Left renal cortex interstitium (tissue), 4 donors: ENCODE data around the gene AQP7. TPM values are rescaled to one million over a fixed set of nuclear protein-coding genes. Genes with fewer than 3 reads are reported as not detected.
"Not testable (repeated sequence)": the region's sequence is repeated elsewhere in the genome, so short reads cannot be mapped to it uniquely, and the experiment has no call there.

Source experiments
- DNase-seq, 4 donors: peaks; one replicate each; pipeline ENCODE4 v3.0.0-alpha.2; 2013; ENCODE audit warnings: low read depth in 4 of 4, low spot score in 2 of 4, missing footprints in 1 of 4
- polyA plus RNA-seq, 4 donors: library from polyadenylated mRNA; unstranded; fragments of 120-200 nt; gene quantifications; one replicate each; pipeline ENCODE4 v1.2.1, GENCODE V29; 2013; ENCODE audit not compliant: insufficient read length in 4 of 4

The AQP7 gene
- polyA plus RNA-seq, result 10 to 100 TPM; 12.8 to 35.7 (median 22.0) TPM

- not testable (repeated sequence) for DNase-seq
Measured at GRCh38 chr9:33402371-33402770, at the start of gene AQP7. Gene AQP7, minus strand, starts transcription at chr9:33402568. Its CDS starts 1,306 bp downstream, at chr9:33401262.

DNA sequence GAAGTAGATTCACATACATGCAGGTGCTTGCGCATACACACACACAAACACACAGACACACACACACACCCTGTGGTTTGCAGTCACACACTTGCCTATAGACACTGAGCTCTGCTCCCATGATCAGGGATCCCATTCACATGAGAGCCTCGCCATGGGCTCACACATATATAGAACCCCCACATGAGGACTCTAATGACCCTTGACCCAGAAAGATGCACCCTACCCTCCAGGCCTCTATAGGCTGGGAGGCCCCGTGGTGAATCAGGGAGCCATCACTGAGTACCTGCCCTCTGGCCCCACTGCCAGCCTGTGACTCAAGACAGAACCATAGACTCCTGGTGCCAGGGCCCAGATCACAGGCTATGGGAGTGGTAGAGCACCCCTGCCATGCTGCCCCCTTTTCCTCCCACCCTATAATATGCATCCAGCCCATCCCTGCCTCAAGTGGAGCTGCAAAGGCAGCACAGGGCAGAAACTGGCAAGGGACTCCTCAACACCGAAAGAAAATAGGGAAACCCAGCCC is 48.3 kb upstream of the AQP7 start:
- no peak for DNase-seq

- DNase-seq, result no peak
Measured at GRCh38 chr9:33449715-33450114, 47.3 kb upstream of the AQP7 start.

DNA sequence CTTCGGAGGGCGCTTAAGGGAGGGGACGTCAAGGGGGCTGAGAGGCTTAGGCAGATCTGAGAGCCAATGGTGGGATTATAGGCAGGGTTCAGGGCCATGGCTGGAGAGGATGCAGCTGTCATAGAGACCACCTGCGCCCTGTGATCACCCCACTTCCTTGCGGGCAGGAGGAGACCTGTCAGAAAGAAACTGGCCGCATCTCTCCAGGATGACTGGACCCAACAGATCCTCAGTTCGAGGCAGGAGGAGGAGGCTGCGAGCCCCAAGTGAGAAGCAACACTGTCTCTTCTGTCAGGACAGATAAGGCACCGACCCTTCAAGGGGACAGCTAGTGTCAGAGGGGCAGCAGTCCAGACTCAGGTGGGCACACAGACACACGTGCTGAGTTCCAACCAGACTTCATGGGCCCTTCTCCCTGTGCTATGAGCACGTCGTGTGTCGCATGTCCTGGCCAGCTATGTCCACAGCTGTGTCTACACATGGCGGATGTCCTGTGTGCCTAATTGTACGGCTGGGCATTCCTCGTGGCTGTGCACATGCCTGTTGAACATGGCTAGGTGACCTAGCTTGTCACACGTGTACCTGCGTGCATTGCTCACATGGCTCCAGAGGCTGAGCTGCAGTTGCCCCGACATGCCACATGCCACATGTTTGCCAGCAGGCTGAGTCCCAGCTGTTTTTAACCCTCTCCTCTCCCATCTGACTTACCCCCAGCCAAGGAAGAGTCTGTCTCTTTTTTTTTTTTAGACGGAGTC is 45.6 kb upstream of the AQP7 start:
- no peak for DNase-seq

DNA sequence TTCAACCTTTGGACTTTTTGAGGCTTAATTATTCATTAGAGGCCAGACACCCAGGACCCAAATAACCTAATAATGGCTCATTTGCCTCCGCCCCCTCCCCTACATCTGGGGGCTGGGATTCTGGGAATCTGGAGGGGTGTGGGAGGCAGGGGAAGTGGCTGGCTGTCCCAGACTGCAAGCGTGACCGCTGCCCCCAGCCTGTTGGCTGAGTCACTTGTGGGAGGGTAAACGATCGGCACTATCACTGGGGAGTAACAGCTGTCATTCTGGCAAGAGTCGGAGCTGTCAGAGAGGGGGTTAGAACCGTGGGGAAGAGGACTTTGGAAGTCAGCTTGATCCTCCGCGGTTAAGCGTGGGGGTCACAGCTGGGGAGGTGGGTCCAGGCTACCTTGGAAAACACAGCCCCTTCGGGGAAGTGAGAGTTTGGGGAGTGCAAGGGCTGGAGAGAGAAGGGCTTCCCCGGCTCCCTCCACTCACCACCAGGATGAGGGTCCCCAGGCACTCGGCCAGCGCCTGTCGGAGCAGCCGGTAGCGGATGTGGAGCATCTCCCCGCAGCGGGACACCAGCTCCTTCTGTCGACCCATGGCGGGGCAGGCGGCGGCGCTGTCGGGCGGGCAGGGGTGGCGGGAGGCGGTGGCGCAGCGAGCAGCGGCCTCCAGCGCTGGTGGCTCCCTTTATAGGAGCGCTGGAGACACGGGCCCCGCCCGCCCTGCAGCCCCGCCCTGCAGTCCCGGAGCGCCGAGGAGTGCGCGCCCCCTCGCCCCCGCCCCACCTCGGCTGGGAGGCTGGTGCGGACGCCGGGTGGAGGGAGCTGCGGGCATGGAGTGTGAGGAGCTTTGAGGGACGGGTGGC is 44.8 kb upstream of the AQP7 start, which contains the start of gene AQP3:
TSS of gene AQP3 (minus strand) at position 648 of the 853 bp plus-strand sequence. CDS start at position 585, 63 bp downstream.
- DNase-seq, result no peak

DNA sequence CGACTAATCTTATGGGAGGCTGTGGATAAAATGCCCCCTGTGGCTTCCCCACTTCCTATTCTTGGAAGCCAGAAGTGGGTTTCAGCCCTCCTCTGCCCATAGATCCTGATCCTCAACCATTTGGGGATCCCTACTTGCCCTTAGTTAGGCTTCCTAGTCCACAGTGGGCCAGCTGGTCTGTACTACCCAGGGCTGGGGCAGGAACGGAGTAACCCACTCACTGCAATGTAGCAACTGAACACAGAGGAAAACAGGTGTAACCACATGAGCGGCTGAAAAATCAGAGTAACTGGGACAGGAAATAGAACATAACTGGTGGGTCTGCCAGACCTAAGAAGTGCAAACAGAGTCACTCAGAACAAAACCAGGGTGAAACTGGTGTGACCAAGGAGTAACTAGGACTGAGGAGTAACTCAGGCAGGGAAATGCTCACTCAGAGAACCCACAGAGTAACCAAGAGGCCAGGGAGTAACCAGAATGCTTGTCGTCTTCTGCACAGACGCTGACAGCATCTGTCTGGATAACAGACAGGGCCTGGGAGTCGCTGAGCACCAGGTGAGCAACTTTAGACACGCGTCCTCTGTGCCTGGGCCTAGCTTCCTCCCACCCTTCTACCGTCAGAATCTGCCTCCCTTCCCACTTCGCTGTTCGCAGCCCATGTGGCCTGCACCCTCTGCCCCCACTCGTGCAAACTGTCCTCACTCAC is 44.0 kb upstream of the AQP7 start:
- no peak for DNase-seq

DNA sequence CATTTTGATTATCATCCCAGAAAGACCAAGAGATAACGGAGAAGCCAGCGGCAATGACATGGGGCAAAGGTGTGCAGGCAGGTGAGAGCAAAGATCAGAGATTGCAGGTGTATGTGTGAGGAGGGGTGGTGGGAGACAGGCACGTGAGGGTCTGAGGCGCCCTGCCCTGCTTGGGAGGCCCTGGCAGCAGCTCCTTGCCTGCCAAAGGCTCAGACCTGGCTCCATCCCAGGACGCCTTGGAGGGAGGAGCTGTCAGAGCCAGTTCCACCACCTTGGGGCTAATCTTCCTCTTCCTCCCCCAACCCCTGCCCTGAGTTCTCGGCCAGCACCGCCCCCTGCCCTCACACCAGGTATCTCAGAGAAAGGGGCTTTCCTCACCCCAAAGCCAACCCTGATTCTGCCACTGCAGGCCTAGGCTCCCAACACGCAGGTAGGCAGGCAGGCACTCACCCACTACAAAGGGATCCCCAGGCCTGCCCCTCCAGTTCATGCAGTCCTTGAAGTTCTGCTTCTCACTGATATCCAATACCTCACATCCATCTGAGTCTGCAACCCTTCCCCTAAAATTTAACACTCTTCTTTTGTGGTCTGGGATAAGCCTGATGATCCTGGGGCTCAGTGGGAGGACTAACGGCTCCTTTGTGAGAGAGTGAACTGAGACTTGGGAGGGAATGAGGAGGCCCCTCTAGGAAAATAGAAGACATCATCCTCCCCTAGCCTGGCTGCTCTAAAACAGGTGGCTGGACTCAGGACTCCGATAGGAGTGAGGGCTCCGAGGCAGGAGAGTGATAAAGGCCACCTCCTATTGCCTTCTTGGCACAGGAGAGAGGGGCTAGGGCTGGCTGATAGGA is 43.2 kb upstream of the AQP7 start:
- DNase-seq, result no peak

GRCh38 chr9:33443464-33444154 is 41.2 kb upstream of the AQP7 start:
- no peak for DNase-seq

- DNase-seq, result no peak
Measured at GRCh38 chr9:33443047-33443446, 40.7 kb upstream of the AQP7 start.

DNA sequence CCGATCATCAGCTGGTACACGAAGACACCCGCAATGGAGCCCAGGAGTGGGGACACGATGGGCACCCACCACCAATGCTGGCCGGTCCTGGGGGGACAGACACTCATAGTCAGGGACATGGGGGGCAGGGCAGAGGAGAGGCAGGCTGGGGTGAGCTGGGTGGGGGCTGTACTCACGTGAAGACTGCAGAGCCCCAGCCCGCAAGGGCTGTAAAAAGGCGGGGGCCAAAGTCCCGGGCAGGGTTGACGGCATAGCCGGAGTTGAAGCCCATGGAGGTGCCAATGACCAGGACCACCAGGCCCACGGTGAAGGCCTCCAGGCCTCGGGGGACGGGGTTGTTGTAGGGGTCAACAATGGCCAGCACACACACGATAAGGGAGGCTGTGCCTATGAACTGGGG is 39.8 kb upstream of the AQP7 start:
- no peak for DNase-seq

GRCh38 chr9:33440609-33441008 is 38.2 kb upstream of the AQP7 start:
- no peak for DNase-seq

DNA sequence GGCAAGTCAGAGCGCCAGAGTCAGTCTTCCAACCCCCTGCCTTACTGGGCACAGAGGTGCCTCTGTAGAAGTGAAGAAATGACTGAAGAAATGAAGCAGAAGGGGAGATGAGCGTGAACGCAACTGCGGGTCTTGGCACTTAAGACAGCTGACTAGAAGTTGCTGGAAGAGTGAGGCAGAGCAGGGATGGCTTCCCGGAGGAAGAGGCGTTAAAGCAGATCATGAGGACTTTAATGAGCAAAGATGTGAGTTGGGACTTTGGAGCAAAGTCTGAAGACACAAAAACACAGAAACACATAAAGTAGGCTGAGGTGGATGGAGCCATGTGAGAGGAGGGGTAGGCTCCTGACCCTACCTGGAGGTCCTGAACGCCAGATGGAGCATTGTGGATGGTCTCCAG is 37.8 kb upstream of the AQP7 start:
- DNase-seq, result no peak

DNA sequence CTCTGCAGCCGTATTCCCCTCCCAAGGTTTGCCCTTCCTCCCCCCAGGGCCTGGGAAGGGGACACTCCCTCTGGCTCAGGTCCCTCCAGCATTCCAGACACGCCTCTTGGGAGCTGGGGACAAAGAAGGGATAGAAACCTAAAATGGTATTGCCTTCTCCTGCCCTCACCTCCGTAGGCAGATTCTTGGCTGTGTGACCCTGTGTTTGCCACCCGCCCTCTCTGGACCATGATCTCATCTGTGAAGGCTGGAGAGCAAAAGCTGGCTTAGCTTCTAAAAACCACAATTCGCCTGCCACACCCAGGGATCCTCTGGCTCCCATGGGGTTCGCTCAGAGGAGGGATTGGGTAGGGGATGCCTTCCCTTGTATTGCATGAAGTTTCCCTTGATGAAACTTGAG is 37.4 kb upstream of the AQP7 start:
- DNase-seq, result no peak

GRCh38 chr9:33438926-33439680 is 36.7 kb upstream of the AQP7 start:
- DNase-seq, result no peak

- no peak for DNase-seq
Measured at GRCh38 chr9:33437898-33438297, 35.5 kb upstream of the AQP7 start.

- DNase-seq, result no peak
Measured at GRCh38 chr9:33437205-33437604, 34.8 kb upstream of the AQP7 start.

- no peak for DNase-seq
Measured at GRCh38 chr9:33436445-33436844, 34.1 kb upstream of the AQP7 start.

- DNase-seq, result no peak
Measured at GRCh38 chr9:33435821-33436277, 33.5 kb upstream of the AQP7 start.
